ENCODE measurements around the gene VIP. TPM values are rescaled to one million over a fixed set of nuclear protein-coding genes. Genes with fewer than 3 reads are reported as not detected.
"Not testable (repeated sequence)": the region's sequence is repeated elsewhere in the genome, so short reads cannot be mapped to it uniquely, and the experiment has no call there.

The VIP gene
- total RNA-seq, result 0.48 TPM
- long read RNA-seq, result 0 reads

DNA sequence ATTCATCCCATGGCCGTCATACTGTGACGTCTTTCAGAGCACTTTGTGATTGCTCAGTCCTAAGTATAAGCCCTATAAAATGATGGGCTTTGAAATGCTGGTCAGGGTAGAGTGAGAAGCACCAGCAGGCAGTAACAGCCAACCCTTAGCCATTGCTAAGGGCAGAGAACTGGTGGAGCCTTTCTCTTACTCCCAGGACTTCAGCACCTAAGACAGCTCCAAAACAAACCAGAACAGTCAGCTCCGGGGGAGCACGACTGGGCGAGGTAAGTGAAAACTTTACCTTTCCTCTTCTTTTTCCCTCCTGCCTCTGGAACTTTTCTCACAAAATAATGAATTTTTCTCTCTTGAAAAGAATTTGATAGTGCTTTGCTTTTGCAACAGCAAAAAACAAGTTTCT, at the start of gene VIP:
Gene VIP (plus strand): TSS at position 104 of the 400 bp plus-strand sequence. CDS start 1,381 bp downstream, outside the sequence.
- DNase-seq (ENCODE audit: low spot score), result no peak

DNA sequence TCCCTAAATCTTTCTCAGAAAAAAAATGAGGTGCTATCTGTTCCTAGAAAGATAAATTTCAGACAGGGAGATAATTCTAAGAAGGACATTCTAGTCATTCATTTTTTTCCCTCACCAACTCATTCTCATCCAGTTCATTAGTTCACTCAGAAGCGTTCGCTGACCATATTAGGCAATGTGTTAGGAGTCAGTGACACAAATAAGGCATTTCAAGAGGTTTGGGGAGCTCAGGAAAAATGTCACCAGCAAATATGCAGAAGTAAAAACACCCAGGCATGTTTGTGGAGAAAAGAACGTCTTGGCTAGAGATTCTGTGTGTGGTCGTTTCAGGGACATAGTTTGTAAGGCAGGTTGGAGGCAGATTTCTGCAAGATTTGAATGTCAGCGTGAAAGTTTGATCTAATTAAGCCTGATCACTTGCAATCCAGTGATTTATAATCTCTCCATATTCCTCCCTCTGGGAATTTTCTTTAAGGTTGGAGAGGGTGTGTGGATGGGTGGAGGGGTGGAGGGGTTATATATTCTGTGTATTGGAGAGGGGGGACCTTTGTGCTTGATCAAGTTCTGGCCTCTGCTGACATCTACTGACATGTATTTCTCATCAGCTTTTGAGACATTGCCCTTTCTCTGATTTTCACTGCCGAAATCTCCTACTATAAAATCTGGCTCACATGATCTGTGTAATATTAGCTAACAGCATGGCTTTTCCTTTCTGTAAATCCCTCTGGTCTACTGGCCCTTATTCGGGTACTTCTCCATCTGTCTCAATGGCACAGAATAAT, 49.3 kb upstream of the VIP start:
- DNase-seq (ENCODE audit: low spot score), result no peak

DNA sequence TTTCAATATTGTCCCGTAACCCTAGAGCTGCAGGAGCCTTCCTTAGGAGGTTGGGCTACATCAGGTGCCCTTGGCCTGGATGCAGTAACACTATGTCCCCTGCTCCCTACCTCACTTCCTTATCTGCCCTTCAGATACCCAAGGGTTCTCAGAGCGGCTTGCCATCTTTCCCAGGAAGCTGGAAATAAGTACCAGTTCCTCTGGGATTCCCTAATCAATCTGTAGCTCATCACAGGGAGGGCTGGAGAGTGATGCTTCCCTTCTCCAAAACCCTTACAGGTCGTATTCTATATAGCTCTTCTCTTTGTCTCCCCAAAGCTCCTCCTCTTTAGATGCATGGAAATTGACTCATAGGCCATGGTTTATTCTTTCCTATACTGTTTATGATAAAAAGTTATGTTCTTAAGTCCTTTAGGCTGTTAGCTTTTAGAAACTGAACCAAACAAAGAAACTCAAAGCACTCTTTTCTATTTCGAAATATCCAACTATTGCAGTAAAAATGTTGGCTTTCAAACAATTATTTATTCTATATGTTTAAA, 48.7 kb upstream of the VIP start:
- no peak for DNase-seq (ENCODE audit: low spot score)

DNA sequence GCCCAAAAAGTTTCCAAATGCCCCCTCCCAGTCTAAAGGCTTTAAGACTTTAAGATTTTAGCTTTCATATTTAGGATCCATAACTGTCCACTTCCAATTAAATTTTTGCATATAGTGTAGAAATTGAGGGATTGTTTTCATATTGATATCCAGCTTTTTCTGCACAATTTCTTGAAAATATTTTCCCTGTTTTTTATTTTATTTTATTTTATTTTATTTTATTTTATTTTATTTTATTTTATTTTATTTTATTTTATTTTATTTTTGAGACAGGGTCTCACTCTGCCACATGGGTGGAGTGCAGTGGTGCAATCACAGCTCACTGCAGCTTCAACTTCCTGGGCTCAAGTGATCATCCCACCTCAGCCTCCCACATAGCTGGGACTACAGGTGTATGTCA, 46.8 kb upstream of the VIP start:
- not testable (repeated sequence) for DNase-seq (ENCODE audit: low spot score)

DNA sequence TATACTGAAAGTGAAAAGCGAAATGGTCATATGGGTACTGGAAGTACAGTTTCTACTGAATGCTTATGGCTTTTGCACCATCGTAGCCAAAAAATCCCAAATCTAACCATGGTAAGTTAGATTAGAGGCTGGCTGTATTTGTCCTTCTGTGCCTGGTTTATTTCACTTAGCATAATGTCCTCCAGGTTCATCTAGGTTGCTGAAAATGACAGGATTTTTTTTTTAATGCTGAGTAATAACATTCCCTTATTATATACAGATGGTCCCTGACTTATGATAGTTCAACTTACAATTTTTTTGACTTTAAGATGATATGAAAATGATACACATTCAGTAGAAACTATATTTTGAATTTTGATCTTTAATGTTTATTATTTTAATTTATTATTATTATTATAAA, 45.3 kb upstream of the VIP start:
- DNase-seq (ENCODE audit: low spot score), result no peak

DNA sequence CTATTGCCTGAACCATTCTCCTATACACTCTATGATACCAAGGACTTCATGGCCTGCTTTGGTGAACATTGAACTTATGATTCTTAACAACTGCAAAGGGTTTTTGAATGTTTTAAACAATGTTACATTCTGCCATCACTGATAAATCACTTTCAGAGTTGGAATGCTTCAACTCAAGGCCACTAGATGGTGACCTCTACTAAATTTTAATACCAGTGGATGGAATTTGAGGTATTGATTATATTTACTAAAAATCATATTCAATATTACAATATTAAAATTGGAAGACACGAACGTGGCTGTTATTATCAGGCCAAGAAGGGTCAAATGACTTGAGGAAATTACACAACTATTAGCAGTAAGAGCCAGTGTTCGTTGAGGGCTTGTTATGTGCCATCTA, 34.3 kb upstream of the VIP start:
- no peak for DNase-seq (ENCODE audit: low spot score)

DNA sequence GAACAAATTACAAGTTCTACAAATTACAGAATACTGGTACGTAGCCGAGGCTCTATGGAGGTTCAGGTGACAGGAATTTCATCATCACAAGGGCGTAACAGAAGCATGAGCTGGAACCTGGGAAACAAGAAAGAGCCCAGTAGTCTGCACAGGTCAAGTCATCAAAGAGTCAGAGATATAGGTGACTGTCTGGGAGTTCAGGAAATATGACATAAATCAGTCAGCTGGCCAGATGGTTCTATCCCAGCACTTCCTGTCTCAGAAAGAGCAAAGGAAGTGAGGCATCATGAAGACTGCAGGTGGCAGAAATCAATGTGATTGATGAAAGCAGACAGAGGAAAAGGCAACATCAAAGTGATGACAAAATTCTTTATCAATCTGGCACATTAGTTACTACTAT, 29.6 kb upstream of the VIP start:
- no peak for DNase-seq (ENCODE audit: low spot score)

DNA sequence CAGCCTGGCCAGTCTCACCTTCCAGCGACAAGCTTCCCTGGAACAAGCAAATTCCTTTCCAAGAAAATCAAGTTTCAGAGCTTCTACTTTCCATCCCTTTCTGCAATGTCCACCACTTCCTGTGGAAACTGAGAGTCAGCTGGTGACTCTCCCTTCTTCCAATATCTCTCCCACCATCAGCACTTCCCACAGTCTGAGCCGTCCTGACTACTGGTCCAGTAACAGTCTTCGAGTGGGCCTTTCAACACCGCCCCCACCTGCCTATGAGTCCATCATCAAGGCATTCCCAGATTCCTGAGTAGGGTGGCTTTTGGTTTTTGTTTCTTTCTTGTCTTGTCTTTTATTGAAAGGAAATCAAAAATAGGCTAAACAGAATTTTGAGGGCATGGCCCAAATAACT, 28.6 kb upstream of the VIP start:
- DNase-seq (ENCODE audit: low spot score), result no peak

DNA sequence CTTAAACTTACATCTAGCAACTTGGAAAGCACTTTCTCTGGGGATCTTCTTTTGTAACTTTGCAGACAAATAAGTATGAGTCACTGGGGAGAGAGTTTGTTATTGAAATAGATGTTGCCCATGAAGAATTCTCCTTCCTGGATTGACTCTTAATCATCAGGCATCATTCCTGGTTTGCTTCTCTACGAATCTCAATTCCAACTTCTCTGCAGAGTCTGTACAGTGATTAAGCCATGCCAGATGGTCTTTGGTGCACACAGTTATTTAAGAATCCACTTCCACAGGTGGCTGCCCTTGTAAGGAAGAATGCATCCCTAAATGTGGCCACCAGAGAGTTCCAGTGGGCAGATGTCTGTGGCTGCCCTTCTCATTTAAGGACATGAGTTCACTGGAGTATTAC, 27.2 kb upstream of the VIP start:
- DNase-seq (ENCODE audit: low spot score), result no peak

DNA sequence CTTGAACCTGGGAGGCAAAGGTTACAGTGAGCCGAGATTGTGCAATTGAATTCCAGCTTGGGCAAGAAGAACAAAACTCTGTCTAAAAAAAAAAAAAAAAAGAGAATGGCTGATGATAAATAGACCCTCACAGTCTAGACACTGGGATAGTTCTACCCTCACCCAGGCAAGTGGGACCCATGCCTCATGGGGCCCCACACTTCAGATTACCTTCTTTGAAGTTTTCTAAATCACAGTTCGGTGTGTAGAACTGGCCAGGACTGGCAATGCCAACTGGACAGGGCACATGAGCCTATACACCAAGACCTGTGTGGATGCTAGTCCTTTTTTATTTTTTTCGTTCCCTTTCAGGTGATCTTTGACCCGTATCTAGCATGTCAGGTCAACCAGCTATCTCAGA, 24.3 kb upstream of the VIP start:
- no peak for DNase-seq (ENCODE audit: low spot score)

DNA sequence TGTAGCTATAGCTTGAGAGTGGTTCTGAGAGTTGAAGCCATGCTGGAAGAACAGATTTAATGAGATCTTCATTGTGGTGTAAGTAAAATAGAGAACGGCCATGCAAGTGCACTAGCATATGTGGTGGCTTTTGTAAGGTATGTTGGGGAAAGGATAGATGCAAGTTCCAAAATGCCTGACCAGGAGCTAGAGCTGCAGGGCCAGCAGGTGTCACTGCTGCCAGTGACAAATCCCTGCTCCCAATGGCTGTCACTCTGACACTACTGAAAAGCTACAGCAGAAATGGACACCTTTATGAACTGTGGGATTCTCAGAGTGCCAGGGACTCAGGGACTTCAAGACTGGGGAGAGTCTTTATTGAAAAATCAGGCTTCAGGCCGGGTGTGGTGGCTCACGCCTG, 23.1 kb upstream of the VIP start:
- no peak for DNase-seq (ENCODE audit: low spot score)

DNA sequence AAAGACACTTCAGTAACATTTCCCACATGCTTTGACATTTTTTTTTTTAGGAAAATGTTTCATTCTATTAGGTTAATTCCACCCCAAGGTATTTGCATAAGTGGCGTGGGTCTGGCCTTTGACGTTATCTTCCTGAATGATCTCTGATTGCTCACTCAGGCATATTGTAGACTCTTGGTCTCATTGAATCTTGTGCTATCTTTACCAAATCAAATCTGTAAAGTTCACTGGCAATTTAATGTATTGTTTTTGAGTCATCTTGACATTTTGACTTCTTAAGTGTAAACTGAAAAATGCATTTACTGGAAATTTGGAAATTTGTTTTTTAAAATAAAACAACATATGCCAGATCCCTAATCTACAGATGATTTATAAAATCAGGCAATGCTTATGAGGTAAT, 16.0 kb upstream of the VIP start:
- DNase-seq (ENCODE audit: low spot score), result no peak

DNA sequence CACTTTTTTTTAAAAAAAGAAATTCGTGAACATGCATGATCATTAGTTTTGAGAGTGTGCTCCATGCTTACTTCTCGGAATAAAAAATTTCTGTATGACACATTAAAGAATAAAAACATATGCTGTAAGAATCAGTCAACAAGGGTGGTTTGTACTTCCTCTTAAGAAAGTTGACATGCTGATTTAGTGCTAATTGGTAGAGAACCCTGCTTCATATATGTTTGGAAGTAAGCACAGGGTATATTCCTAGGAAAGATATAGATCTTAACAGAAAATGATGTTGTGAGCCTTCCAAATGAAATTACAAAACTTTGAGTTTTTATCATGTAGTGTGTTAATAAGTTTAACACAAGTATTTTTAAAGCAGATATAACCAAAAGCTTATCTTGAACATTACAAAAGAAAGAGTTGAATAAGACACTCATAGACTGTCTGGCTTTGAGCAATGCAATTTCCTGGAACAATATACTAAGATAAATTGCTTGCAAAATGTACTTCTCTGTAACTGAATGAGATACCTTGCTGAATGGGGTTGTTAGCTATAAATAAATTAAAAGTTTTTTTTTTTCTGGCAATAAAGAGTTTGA, 13.8 kb upstream of the VIP start:
- DNase-seq (ENCODE audit: low spot score), result no peak

DNA sequence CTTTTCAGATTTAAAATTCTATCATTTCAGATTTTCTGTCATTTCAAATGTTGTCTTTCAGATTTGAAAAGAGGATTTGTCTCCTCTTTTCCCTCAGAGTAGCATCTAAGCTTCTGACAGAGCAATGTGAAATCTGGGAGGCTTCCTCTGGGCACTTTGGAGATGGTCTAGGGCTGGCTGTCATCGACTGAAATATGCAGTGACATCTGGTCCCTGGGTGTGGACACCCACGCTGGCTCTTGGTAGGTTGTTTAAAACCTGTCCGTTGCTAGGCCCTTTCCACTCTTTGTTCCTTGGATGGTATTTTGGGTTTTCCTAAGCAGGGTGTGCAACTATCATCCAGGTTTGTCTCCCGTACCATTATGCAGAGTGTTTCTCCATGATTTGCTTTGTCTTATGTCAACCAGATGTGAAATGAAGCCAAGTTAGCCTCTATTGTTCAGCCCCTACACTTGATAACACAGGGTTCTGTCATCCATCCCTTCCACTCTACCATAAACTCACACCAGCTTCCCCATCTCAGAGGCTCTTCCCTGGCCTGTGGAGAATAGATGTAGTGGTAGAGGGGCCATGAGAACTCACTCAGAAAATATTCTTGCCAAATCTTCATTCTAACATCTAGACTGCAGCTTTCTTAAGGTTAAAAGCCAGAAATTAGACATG, 5.0 kb upstream of the VIP start:
- no peak for DNase-seq (ENCODE audit: low spot score)

DNA sequence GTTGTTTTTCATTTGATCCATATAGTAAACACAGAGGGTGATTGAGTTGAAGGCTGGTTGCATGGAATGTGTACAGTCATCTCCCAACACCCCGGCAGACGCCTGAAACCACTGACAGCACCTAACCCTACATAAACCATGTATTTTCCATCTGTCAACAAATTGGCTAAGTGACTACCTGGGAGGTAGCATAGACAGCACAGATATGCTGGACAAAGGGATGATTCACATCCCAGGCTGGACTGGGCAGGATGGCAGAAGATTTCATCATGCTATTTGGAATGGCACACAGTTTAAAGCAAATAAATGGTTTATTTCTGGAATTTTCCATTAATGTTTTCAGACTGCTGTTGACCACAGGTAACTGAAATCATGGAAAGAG, 4.4 kb upstream of the VIP start:
- DNase-seq (ENCODE audit: low spot score), result no peak

DNA sequence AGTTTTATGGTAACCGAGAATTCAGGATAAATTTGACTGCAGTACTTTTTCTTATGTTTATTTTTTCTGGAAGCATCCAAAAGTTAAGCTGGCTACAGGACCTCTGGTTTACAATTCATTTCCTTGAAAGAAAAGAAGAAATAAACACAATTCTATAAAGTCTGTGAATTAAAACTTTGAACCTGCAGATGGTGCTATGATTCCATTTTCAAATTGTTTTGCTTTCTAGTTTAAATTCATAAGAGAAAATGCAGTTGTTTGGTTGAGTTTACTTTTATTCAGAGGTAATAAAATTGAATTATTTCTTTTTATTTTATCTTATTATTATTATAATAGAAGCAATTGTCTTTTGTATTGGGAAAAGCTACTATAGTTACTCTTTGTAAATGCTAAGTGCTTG, 1.8 kb upstream of the VIP start:
- DNase-seq (ENCODE audit: low spot score), result no peak

DNA sequence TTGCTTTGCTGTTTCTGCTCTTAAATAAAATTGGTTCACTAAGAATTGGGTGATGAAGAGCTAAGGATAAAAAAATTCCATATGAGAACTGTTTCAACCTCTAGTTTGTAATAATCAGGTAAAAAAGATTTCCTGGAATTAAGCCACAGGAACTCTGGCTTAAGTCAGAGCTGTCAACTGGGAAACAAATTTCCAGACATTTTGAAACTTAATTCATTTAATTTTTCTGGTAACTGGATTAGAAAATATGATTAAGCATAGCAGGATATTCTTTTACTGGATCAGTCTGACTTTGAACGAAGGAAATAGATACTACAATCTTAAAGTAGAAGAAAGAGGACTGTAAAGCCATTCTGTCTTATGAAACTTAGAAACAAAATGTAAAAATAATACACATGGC, 1.3 kb upstream of the VIP start:
- DNase-seq (ENCODE audit: low spot score), result no peak

DNA sequence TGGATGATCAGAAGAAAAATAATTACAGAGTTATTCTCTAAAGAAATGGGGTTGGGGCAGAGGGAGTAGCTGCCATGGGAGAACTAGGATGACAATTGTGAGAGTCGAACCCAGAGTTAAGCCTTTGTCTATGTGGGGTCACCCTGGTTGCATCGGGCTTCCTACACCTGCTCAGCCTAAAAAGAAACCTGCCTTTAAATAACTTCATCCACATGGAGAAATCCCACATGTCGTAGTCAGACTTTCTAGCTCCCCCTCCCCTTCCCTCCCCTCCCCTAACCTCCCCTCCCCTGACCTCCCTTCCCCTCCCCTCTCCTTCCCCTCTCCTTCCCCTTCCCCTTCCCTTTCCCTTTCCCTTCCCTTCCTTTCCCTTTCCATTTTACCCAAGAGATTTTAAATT, 14.7 kb downstream of the VIP start:
- DNase-seq (ENCODE audit: low spot score), result no peak

DNA sequence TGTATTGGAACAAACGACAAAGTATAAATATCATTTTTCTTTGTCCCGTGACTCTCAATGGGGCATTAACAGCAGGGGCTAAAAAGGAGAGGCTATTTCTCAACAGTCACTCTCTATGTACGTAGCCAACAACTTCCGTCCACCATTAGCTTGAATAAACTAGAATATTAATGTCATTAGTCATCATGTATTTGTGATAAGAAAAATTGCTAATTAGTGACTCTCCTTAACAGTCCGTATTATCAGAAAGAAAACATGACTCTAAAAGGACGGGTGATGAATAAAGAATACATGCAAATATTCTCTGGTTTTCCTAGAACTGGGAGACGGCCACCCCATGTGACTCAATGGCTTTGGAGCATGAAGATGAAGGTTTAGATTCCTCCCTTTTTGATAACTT, 18.6 kb downstream of the VIP start:
- DNase-seq (ENCODE audit: low spot score), result no peak

DNA sequence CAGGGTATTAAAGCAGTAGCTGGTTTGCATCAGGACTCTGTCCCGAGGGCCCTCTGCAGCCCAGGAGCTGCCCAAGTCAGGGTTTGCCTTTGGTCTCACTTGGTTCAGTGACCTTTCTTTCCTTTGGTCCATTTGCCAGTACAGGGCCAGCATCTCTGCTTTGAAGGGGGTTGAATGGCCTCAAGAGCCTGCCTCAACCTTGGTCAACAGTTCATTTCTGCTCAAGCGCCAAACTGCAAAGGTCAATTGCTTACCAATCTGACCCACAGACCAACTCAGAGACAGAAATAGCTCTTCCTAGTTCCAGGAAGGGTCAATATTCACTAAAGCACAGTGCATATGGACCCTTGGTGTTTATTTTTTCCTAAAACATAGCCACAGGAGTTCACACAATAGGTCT, 19.4 kb downstream of the VIP start:
- no peak for DNase-seq (ENCODE audit: low spot score)

DNA sequence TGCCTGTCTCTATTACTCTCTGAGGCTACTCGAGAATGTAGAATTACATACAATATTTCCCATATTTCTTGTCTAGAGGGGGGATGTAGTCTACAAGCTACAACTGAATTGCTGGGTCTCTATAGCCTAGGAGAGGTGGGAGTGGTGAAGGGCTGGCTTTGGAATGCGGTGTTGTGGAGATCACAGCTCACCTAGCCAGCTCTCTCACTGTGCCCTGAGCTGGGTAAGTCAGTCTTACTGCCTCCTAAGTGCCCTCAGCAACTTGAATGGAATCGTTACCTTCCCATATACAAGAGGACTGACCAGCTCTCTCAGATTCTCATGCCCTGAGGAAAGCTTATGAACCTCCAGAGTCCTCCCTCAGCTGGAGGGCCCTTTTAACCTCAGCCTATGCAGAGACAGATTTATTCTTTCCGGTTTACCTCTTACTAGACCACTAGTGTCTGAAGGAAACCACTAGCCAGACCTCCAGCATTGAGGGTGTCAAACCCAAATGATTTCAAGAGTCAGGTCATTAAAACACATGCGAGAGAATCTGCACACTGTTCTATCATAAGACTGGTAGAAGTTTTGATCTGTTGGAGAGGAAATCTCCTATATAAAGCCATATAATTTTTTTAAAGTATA, 20.6 kb downstream of the VIP start:
- DNase-seq (ENCODE audit: low spot score), result no peak

DNA sequence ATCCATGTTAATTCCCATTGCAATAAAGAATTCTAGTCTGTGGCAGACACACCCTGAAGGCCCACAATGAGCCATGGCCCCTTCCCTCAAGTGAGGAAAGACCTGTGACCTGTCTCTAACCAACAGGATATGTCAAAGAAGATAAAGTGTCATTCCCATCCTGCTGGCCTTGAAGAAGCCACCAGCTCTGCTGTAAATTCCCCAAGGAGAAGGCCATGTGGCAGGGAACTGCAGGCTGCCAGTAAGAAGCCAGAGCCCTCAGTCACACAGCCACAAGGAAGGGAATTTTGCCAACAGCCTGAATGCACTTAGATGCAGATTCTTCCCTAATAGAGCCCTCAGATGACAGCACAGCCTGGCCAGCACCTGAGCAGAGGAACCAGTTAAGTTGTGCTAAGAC, 24.8 kb downstream of the VIP start:
- no peak for DNase-seq (ENCODE audit: low spot score)

Measured in mesenteric fat pad (tissue), 1 donor.